Measurements from ENCODE around the gene SSMEM1. TPM values are rescaled to one million over a fixed set of nuclear protein-coding genes. Genes with fewer than 3 reads are reported as not detected.

Gene SSMEM1
- total RNA-seq, 1 experiment from 2014 or later, result not detected

- H3K4me3 ChIP-seq (ENCODE audit: low read depth in 2 of 2, low read length in 2 of 2), result no peak overlapping the region
- ChIA-PET CTCF (no interaction called here), POLR2A (no interaction called here)
- in situ Hi-C loops (cut with HindIII; ENCODE audit: low pct_unique_long_range_greater_than_20kb, low sequenced_read_pairs), result no loop called here
- no peak overlapping the region for H3K27ac ChIP-seq (ENCODE audit: low read length)
- intact Hi-C loops (cut with micrococcal nuclease; ENCODE audit: unreplicated experiment), result no loop called here
- ATAC-seq, result no peak
- H3K27me3 ChIP-seq (ENCODE audit: control insufficient read depth, insufficient read depth, low read length), result no peaks in the 10 kb centered on the region
- TF ChIP-seq, protein P1, sequence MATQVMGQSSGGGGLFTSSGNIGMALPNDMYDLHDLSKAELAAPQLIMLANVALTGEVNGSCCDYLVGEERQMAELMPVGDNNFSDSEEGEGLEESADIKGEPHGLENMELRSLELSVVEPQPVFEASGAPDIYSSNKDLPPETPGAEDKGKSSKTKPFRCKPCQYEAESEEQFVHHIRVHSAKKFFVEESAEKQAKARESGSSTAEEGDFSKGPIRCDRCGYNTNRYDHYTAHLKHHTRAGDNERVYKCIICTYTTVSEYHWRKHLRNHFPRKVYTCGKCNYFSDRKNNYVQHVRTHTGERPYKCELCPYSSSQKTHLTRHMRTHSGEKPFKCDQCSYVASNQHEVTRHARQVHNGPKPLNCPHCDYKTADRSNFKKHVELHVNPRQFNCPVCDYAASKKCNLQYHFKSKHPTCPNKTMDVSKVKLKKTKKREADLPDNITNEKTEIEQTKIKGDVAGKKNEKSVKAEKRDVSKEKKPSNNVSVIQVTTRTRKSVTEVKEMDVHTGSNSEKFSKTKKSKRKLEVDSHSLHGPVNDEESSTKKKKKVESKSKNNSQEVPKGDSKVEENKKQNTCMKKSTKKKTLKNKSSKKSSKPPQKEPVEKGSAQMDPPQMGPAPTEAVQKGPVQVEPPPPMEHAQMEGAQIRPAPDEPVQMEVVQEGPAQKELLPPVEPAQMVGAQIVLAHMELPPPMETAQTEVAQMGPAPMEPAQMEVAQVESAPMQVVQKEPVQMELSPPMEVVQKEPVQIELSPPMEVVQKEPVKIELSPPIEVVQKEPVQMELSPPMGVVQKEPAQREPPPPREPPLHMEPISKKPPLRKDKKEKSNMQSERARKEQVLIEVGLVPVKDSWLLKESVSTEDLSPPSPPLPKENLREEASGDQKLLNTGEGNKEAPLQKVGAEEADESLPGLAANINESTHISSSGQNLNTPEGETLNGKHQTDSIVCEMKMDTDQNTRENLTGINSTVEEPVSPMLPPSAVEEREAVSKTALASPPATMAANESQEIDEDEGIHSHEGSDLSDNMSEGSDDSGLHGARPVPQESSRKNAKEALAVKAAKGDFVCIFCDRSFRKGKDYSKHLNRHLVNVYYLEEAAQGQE (IDR thresholded peaks at IDR 0.05; ENCODE audit: insufficient read depth in 1 of 2, low read depth in 2 of 2, low read length in 1 of 2), result no peak
- TF ChIP-seq TCF7L2 (IDR thresholded peaks at IDR 0.05; ENCODE audit: low read depth, low read length), result no peak
- no peak for TF ChIP-seq CTCF (IDR thresholded peaks at IDR 0.05)
- TF ChIP-seq POLR2AphosphoS5 (IDR thresholded peaks at IDR 0.05; ENCODE audit: low read depth, low read length), result no peak
- no peak for TF ChIP-seq SIN3A (IDR thresholded peaks at IDR 0.05; ENCODE audit: borderline replicate concordance, insufficient read depth, low read depth, low read length)
- H3K9me3 ChIP-seq (ENCODE audit: control insufficient read depth, insufficient read depth, low read depth, low read length), result no peaks in the 10 kb centered on the region
- BruUV-seq (replicated peaks), result no TSS peak
- H3K36me3 ChIP-seq (ENCODE audit: control insufficient read depth, insufficient read depth, low read length), result peaks cover 25% of the 10 kb centered on the region
- H3K4me1 ChIP-seq (ENCODE audit: control insufficient read depth, insufficient read depth, low read length), result no peaks in the 10 kb centered on the region
- DNase-seq (ENCODE audit: low read depth, low spot score), result no peak
Measured at GRCh38 chr7:130174237-130174959, 33.3 kb upstream of the SSMEM1 start.

GRCh38 chr7:130178251-130178650 lies 29.4 kb upstream of the SSMEM1 start:
- DNase-seq (ENCODE audit: low read depth, low spot score) (no peak), ATAC-seq (no peak)
- Histone ChIP-seq H3K27ac (ENCODE audit: low read length) (no peak overlapping the region), H3K36me3 (ENCODE audit: control insufficient read depth, insufficient read depth, low read length) (peaks cover 17% of the 10 kb centered on the region), H3K4me1 (ENCODE audit: control insufficient read depth, insufficient read depth, low read length) (no peaks in the 10 kb centered on the region), H3K4me3 (ENCODE audit: low read depth in 2 of 2, low read length in 2 of 2) (no peak overlapping the region), H3K9me3 (ENCODE audit: control insufficient read depth, insufficient read depth, low read depth, low read length) (no peaks in the 10 kb centered on the region), H3K27me3 (ENCODE audit: control insufficient read depth, insufficient read depth, low read length) (no peaks in the 10 kb centered on the region)
- no peak for TF ChIP-seq SIN3A (IDR thresholded peaks at IDR 0.05; ENCODE audit: borderline replicate concordance, insufficient read depth, low read depth, low read length)
- no peak for TF ChIP-seq TCF7L2 (IDR thresholded peaks at IDR 0.05; ENCODE audit: low read depth, low read length)
- TF ChIP-seq CTCF (IDR thresholded peaks at IDR 0.05), result no peak
- TF ChIP-seq POLR2AphosphoS5 (IDR thresholded peaks at IDR 0.05; ENCODE audit: low read depth, low read length), result no peak
- TF ChIP-seq, protein P1 (IDR thresholded peaks at IDR 0.05; ENCODE audit: insufficient read depth in 1 of 2, low read depth in 2 of 2, low read length in 1 of 2), result no peak
- ChIA-PET POLR2A (interaction anchor here (0.6 kb wide), 1 partner anchor 1404 kb away, joined by 7 read pairs; no protein-coding TSS in a partner anchor), CTCF (interaction anchor here (0.5 kb wide), 1 partner anchor 168 kb away, joined by 4 read pairs; no protein-coding TSS in a partner anchor)
- intact Hi-C loops (cut with micrococcal nuclease; ENCODE audit: unreplicated experiment), result no loop called here
- in situ Hi-C loops (cut with HindIII; ENCODE audit: low pct_unique_long_range_greater_than_20kb, low sequenced_read_pairs), result no loop called here
- no TSS peak for BruUV-seq (replicated peaks)

All from Panc1 (cell line).